ENCODE measurements around the gene NDUFA8.

The NDUFA8 gene

GRCh38 chr9:122122903-122123632, 36.5 kb downstream of the NDUFA8 start:
- TF ChIP-seq CTCF (IDR thresholded peaks at IDR 0.05) = peak; percentile 99

GRCh38 chr9:122122468-122122867, 37.1 kb downstream of the NDUFA8 start:
- no peak for TF ChIP-seq CTCF (IDR thresholded peaks at IDR 0.05)

DNA sequence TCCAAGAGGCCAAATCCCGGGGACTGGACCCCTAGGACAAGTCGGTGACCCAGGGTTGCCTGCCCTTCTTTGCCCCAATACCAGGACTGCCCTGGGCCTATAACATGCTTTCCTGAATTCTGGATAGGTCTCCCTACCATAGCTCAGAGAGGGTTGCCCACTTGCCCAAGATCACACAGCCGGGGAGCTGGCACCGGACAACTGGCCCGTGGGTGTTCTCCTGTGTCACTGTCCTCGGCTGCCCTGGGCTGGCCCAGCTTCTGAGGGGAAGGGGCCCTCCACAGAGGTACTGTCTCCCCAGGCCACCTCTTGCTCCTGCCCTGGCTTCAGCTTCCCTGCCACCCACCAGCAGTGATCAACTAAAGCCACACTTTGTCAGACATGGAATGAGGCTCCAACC, 37.6 kb downstream of the NDUFA8 start:
- TF ChIP-seq CTCF (IDR thresholded peaks at IDR 0.05) = no peak

DNA sequence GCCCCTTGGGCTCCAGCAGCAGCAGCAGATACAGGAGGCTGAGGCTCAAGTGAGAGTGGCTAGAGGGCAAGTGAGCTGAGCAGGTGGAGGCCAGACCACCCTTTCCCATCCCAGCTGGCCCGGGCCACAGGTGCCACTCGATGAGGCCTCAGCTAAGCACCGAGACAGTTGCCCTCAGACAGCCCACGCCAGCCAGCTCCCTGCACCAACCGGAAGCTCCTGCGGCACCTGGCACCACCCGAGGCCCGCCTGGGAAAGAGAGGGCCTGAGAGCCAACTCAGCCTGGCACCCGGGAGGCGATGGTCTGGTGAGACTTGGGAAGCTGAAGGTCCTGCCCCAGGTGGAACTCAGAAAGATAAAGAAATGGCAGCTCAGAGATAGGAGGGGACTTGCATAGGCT, 38.2 kb downstream of the NDUFA8 start:
- no peak for TF ChIP-seq CTCF (IDR thresholded peaks at IDR 0.05)

DNA sequence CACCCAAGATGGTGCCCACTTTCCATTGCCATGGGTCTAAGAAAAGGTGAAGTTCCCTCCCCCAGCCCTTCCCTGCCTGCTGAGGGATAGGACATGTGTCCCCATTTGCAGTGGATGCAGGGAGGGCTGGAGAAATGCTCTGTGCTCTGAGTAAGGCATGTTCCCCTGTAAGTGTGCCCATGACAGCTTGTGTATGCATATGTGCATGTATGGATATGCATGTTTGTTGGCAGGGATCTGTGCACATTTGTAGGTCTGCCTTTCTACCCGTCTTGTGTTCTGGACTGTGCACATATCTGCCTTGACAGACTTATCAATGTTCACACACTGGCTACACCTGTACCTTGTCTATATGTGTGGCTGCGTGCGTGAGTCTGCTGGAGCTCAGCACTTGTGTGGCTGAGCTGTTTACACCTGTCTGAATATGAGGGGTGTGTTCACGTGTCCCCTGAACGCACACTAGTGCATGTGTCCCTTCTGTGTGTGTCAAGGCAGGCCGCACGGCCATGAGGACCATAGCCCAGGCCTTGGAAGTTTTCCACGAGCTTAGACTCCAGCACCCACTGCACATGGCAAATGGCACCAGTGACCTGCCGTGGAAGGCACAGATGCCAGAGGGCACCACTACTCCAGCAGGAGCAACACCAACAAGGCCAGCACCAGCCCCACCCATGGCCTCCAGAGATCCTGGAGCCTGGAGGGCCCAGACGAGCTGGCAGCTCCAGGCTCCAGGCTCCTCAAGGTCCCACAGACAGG, 39.1 kb downstream of the NDUFA8 start:
- TF ChIP-seq CTCF (IDR thresholded peaks at IDR 0.05) = no peak

GRCh38 chr9:122119721-122120120, 39.9 kb downstream of the NDUFA8 start:
- no peak for TF ChIP-seq CTCF (IDR thresholded peaks at IDR 0.05)

DNA sequence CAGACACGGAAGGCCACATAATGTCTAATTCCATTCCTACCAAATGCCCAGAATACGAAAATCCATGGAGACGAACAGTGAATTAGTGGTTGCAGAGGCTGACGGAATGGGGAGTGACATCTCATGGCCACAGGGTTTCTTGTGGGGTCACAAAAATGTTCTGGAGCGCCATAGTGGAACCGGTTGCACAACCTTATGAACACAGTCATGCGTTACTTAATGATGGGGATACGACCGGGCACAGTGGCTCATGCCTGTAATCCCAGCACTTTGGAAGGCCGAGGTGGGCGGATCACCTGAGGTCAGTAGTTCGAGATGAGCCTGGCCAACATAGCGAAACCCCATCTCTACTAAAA, 40.4 kb downstream of the NDUFA8 start:
- TF ChIP-seq CTCF (IDR thresholded peaks at IDR 0.05) = no peak

Measured in LNCAP (cell line).